HG02973 (cell line): Measurements from ENCODE around the gene GPATCH2.
"Not testable (repeated sequence)": the region's sequence is repeated elsewhere in the genome, so short reads cannot be mapped to it uniquely, and the experiment has no call there.

Experiments used
- ATAC-seq: cut with Tn5 transposase; IDR thresholded peaks from one replicate; pipeline ENCODE4 v1.9.1; 2021; ENCODE audit warnings: moderate library complexity; ENCODE audit not compliant: unreplicated experiment

The GPATCH2 gene

GRCh38 chr1:217584286-217584811 lies 46.5 kb downstream of the GPATCH2 start:
- ATAC-seq: not testable (repeated sequence)

GRCh38 chr1:217577336-217577735 lies 53.6 kb downstream of the GPATCH2 start:
- ATAC-seq: no peak

GRCh38 chr1:217574265-217574949 lies 56.5 kb downstream of the GPATCH2 start:
- ATAC-seq: no peak

DNA sequence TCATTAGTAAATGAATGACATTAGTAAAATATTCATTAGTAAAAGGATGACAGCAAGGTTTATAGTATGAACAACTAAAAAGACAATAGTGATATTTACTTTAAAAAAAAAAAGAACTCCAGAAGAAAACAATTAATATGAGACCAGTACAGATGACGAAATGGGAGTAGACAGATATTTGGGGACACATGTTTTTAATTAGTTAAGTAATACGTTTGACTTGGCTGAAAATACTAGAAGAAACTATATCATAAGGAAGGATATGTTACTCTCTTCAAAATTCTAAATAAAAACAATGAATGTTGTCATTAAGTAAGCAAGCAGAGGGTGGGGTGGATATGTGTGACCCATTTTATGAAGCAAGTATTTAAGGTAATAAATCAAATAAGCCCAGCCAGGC lies 61.9 kb downstream of the GPATCH2 start:
- no peak for ATAC-seq

DNA sequence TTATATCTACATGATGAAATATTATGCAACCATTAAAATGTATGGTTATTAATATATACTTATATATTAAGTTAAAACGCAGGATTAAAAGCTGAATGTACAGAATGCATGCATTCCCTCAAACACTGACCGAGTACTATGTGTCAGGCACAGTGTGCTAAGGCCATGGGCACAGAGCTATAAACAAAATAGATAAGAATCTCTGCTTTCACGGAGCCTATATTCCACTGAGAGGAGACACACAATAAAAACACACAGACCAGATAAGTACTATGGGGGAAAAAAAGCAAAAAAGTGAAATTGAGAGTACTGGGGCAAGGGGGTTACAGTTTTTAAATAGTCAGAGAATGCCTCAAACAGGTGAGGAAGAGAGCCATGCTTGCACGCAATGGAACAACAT lies 62.7 kb downstream of the GPATCH2 start:
- no peak for ATAC-seq

GRCh38 chr1:217564833-217565232 lies 66.1 kb downstream of the GPATCH2 start:
- ATAC-seq: no peak

GRCh38 chr1:217564207-217564606 lies 66.7 kb downstream of the GPATCH2 start:
- ATAC-seq: no peak

DNA sequence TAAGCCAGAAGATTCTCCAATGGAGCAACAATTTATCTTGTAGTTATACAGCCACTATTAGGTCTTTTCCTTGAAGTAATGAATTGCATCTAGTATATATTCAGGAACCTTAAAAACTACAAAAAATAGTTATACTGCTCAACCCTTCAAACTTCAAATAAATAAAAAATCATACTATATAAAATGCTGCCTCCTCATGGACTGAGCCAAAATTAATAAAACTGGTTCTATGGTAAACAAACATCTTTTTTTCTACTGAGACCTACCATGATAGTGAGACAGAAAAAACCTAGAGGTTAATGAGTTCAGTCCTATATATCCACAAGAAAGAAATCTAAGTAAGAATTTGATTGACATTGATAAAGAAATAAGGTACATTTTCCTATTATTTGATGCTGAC lies 67.7 kb downstream of the GPATCH2 start:
- ATAC-seq: no peak

DNA sequence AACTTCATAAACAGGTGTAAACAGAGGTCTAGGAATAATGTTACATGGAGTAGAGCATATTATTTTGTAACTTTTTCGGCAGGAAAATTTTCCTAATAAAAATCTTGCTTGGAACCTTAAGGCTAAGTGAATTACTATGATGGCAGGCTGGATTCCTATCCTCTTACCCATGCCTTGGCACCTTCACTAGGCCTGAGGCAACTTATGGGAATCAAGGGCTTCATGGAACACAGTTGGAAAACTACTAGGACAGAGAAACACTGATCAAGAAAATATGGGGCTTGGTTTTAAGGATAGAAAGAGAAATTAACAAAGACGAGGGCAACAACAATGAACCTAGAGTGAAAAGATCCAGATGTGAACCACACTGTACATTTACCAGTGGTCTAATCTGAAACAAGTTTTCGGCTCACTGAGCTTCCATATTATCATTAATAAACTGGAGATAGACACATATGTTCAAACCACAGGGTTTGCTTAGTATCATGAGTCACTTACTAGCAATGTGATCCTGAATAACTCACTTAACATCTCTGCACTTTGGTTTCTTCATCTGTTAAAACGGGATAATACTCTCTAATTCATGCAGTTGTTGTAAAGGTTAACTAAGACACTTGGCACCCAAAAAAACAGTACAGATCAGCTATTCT lies 68.5 kb downstream of the GPATCH2 start:
- no peak for ATAC-seq

DNA sequence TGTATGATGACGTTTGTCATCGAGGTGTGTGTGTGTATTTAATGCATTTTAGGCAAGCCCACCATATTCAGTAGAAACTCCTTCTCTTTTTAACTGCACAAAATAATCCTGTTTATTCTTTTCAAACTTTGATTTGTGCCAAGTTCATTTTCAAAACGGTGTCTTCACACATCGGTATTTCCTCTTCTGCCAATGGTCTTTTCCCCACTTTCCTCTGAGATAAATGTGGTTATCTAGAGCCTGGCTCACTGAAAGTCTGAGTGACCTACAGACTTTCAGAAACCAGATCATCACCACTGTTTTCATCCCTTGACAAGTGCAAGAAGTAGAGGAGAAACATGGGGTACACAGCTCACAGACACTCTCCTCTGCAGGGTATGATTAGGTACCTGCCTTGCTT lies 69.4 kb downstream of the GPATCH2 start:
- no peak for ATAC-seq

DNA sequence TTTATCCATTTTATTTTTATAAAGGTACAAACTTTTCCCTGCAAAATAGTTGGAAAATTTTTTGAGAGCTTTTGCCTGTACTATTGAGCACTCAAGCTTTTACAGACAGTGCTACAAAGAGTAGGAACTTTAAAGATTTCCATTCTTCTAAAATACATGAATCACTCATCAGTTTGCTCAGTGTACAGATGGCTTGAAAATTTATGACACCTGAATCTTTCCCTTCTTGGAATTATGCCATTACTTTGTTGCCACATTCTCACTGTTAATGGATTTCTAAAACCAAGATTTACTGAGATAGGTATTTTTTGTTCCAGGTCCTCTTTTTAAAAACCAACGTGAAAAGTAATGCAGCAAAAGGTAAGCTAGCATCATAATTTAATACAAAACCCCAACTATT lies 76.0 kb downstream of the GPATCH2 start:
- no peak for ATAC-seq

DNA sequence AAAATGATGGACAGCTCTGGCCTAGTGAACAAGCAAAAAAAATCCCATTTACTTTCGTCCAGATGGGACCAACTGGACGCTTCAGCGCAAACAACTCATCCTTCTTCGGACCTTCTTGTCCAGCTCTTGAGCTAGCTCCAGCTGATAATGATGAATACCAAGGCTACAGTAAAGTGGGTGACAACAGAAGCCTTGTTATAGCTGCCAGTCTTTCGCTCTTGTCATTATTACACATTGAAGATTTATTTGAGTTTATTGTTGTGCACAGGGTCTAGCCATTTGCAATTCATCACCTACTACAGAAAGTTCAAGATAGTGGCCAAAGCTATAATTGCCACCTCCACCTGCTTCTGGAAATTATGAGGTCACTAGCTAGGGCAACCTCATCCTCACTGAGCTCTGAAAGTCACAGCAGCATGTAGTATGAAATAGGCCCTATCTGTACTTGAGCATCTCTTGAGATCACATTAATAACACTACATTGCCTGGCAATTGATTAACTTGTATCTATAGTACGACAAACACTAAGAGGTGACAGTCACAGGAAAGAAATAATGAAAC lies 76.9 kb downstream of the GPATCH2 start:
- ATAC-seq: no peak

DNA sequence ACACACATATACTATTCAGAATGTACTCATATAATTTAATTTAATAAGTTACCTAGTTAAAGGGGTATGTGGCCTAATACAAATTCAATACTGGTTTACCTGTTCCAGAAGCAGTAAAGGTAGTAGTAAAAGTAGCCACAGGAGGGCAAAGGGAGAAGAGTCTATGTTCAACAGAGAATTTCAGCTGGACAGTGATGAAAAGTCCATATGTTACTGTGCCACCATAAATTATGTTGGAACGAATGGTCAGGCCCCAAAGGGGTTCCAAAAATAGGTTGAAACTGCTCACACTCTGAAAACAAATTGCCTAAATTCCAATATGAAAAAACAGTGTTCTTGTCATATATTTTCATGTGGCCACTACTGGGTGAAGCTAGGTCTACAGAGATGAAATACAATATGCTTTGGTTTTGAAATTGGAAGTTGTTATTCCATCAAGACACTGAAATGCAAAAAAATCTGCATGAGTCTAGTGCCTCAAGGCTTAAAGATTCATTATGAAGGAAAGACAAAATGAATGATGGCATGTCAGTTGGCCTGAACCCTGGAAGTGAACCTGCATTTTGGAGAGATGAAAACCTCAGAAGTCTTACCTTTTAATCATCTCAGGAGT lies 78.4 kb downstream of the GPATCH2 start:
- no peak for ATAC-seq

- ATAC-seq: peak; percentile 80
Measured at GRCh38 chr1:217542837-217543236, 88.1 kb downstream of the GPATCH2 start.

DNA sequence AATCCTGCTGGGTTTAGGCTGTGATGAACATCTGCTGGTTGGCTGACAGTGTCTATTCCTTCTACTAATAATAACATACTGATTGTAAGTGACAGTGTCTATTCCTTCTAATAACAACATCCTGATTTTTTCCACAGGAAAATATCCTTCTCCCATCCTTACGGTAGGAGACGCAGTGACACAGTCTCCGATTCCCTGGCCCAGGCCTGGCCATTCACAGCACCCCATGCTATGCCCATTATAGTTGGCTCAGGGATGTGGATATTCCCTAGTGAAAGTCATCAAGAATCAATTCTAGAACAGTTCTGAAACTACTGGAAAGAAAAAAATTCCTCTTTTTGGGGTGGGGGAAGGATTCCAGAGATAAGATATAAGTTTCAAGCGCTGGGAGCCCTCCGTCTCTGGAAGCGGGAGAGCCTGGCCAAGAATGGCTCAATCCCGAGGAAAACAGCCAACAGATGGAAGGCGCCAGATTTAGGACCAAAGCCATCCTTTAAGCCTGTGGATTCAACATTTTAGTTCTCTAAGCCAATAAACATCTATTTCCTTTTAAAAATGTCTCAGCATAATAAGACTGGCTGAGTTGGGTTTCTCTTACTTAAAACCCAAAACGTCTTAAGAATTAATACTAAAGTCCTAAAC lies 88.6 kb downstream of the GPATCH2 start:
- ATAC-seq: no peak

- no peak for ATAC-seq
Measured at GRCh38 chr1:217540321-217540720, 90.6 kb downstream of the GPATCH2 start.

GRCh38 chr1:217539510-217539909 lies 91.4 kb downstream of the GPATCH2 start:
- no peak for ATAC-seq

- no peak for ATAC-seq
Measured at GRCh38 chr1:217535601-217536377, 95.1 kb downstream of the GPATCH2 start.

GRCh38 chr1:217534566-217534965 lies 96.3 kb downstream of the GPATCH2 start:
- no peak for ATAC-seq

- ATAC-seq: no peak
Measured at GRCh38 chr1:217528271-217528670, 102.6 kb downstream of the GPATCH2 start.

DNA sequence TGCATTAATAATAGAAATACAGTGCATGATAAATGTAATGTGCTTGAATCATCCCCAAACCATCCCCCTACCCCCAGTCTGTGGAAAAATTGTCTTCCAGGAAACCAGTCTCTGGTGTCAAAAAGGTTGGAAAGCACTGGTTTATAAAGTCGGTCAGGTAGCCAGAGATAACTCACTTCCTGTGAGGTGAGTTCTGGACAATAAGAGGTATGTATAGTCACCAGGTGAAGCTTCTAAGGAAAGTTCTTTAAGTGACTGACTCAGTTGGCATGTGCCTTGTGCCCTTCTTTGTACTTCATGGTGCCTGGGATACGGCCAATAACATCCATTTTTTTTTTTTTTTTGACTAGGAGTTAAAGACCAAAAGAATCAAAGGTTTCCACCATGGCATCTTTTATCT lies 103.7 kb downstream of the GPATCH2 start:
- no peak for ATAC-seq
